ENCODE measurements around the gene GHITM. TPM values are rescaled to one million over a fixed set of nuclear protein-coding genes. Genes with fewer than 3 reads are reported as not detected.
"Not testable (repeated sequence)": the region's sequence is repeated elsewhere in the genome, so short reads cannot be mapped to it uniquely, and the experiment has no call there.

The GHITM gene
- total and polyA plus RNA-seq, 2 of the 8 experiments (the other 6 are each of a cell fraction or from before 2014, with no cell fraction given): 86.2 to 97.0 TPM

DNA sequence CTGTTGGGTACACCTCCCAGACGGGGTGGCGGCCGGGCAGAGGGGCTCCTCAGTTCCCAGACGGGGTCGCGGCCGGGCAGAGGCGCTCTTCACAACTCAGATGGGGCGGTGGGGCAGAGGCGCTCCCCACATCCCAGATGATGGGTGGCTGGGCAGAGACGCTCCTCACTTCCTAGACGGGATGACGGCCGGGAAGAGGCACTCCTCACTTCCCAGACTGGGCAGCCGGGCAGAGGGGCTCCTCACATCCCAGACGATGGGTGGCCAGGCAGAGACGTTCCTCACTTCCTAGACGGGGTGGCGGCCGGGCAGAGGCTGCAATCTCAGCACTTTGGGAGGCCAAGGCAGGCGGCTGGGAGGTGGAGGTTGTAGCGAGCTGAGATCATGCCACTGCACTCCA is 41.1 kb downstream of the GHITM start:
- H3K27me3 ChIP-seq (replicated peaks in 1 of 4; ENCODE audit: control insufficient read depth in 3 of 4, extremely low read depth in 1 of 4, insufficient read depth in 3 of 4, low read length in 3 of 4); FAIRE-seq; H4K8ac ChIP-seq (ENCODE audit: extremely low read depth, insufficient read depth, low read length); DNase-seq (ENCODE audit: low read depth in 1 of 2, low spot score in 2 of 2); H3K79me2 ChIP-seq (ENCODE audit: control insufficient read depth in 1 of 2, insufficient read depth in 2 of 2, low read length in 2 of 2); H2AK5ac ChIP-seq (ENCODE audit: low read depth, low read length); H3K36me3 ChIP-seq (ENCODE audit: control insufficient read depth in 2 of 4, insufficient read depth in 4 of 4, low read length in 3 of 4); H3K23ac ChIP-seq (ENCODE audit: insufficient read length); H2BK5ac ChIP-seq (ENCODE audit: low read depth, low read length); H3K4me1 ChIP-seq (replicated peaks in 1 of 4; ENCODE audit: control insufficient read depth in 3 of 4, insufficient read depth in 4 of 4, low read length in 3 of 4); H2BK12ac ChIP-seq (ENCODE audit: low read depth, low read length); H3K9ac ChIP-seq (replicated peaks in 1 of 4; ENCODE audit: extremely low read depth in 1 of 4, low read depth in 3 of 4, low read length in 3 of 4); H2BK120ac ChIP-seq (replicated peaks; ENCODE audit: low read depth, low read length); H2AFZ ChIP-seq (ENCODE audit: low read length); H3K4me3 ChIP-seq (ENCODE audit: extremely low read depth in 1 of 4, insufficient read depth in 2 of 4, low read depth in 3 of 4, low read length in 4 of 4); H3K56ac ChIP-seq (replicated peaks; ENCODE audit: insufficient read length, low read depth, low read length); H4K20me1 ChIP-seq (replicated peaks in 1 of 2; ENCODE audit: control insufficient read depth in 1 of 2, insufficient read depth in 2 of 2, low read length in 2 of 2); H2BK15ac ChIP-seq (ENCODE audit: low read length); H3K9me3 ChIP-seq (ENCODE audit: insufficient read depth in 2 of 2, low read depth in 1 of 2, low read length in 1 of 2); H4K91ac ChIP-seq (replicated peaks; ENCODE audit: insufficient read length, low read length); H3K23me2 ChIP-seq (ENCODE audit: low read depth, low read length); H3K79me1 ChIP-seq (ENCODE audit: low read depth, low read length); H3K4ac ChIP-seq (replicated peaks; ENCODE audit: insufficient read length, low read depth, low read length); H3K18ac ChIP-seq (ENCODE audit: extremely low read depth, low read length); H2BK20ac ChIP-seq (ENCODE audit: low read length); H4K5ac ChIP-seq (ENCODE audit: insufficient read length, low read depth, low read length); H3K27ac ChIP-seq (ENCODE audit: low read depth, low read length); CTCF ChIA-PET (ENCODE audit: partially characterized antibody); H3K4me2 ChIP-seq (ENCODE audit: insufficient read depth in 1 of 2, low read depth in 2 of 2, low read length in 2 of 2); H3K14ac ChIP-seq (ENCODE audit: insufficient read length); POLR2A ChIA-PET (ENCODE audit: partially characterized antibody): not testable (repeated sequence)
- WGBS, 2 experiments (ENCODE audit: extremely low coverage in 1 of 2, insufficient coverage in 1 of 2, insufficient read length in 1 of 2, insufficient replicate concordance in 2 of 2, low coverage in 1 of 2, low lambda C conversion rate in 2 of 2, missing lambda C conversion rate in 1 of 2): 88% methylated on average over 21 of the region's 22 CpGs; no CpG with 5 or more reads in 1 of the 2 experiments

Data from H1 (cell line).